ENCODE data around the gene RASAL2. TPM values are rescaled to one million over a fixed set of nuclear protein-coding genes. Genes with fewer than 3 reads are reported as not detected.

Gene RASAL2
- polyA plus RNA-seq, 1 experiment = 21.4 TPM

GRCh38 chr1:178450871-178451270, 357.0 kb downstream of the RASAL2 start:
- Histone ChIP-seq H3K27ac (ENCODE audit: low read depth, low read length) (no peak overlapping the region), H3K27me3 (ENCODE audit: control insufficient read depth, insufficient read depth, low read length) (no peaks in the 10 kb centered on the region), H3K4me3 (ENCODE audit: low read depth, low read length) (no peak overlapping the region), H3K9me3 (ENCODE audit: control insufficient read depth, insufficient read depth, low read length) (no peaks in the 10 kb centered on the region)
- TF ChIP-seq, protein P1, sequence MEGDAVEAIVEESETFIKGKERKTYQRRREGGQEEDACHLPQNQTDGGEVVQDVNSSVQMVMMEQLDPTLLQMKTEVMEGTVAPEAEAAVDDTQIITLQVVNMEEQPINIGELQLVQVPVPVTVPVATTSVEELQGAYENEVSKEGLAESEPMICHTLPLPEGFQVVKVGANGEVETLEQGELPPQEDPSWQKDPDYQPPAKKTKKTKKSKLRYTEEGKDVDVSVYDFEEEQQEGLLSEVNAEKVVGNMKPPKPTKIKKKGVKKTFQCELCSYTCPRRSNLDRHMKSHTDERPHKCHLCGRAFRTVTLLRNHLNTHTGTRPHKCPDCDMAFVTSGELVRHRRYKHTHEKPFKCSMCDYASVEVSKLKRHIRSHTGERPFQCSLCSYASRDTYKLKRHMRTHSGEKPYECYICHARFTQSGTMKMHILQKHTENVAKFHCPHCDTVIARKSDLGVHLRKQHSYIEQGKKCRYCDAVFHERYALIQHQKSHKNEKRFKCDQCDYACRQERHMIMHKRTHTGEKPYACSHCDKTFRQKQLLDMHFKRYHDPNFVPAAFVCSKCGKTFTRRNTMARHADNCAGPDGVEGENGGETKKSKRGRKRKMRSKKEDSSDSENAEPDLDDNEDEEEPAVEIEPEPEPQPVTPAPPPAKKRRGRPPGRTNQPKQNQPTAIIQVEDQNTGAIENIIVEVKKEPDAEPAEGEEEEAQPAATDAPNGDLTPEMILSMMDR (IDR thresholded peaks at IDR 0.05; ENCODE audit: low read depth, low read length) = no peak
- no peak for DNase-seq (ENCODE audit: low read depth, low spot score)
- ChIA-PET POLR2A (no interaction called here), CTCF (interaction anchor here (1.1 to 1.9 kb wide), 4 partner anchors 49 to 151 kb away, joined by 3 to 6 read pairs (median 4); no protein-coding TSS in a partner anchor)

DNA sequence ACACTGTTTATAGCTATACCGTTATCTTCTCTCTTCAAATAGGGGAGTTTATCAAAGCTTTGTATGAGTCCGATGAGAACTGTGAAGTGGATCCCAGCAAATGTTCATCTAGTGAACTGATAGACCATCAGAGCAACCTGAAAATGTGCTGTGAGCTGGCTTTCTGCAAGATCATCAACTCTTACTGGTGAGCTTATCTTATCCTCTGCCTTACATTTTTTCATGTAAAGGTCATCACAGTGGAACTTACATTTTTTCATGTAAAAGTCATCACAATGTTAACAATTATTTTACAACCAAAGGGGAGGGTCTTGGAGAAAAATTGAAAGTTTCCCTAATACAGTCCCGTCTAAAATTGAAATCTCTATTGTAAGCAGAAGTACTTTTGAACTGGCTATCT, 357.6 kb downstream of the RASAL2 start:
- TF ChIP-seq, protein P1 (IDR thresholded peaks at IDR 0.05; ENCODE audit: low read depth, low read length) = no peak
- ChIA-PET CTCF (interaction anchor here (1.1 to 1.9 kb wide), 4 partner anchors 49 to 152 kb away, joined by 3 to 6 read pairs (median 4); no protein-coding TSS in a partner anchor), POLR2A (no interaction called here)
- Histone ChIP-seq H3K9me3 (ENCODE audit: control insufficient read depth, insufficient read depth, low read length) (no peaks in the 10 kb centered on the region), H3K27me3 (ENCODE audit: control insufficient read depth, insufficient read depth, low read length) (no peaks in the 10 kb centered on the region), H3K27ac (ENCODE audit: low read depth, low read length) (no peak overlapping the region), H3K4me3 (ENCODE audit: low read depth, low read length) (no peak overlapping the region)
- DNase-seq (ENCODE audit: low read depth, low spot score) = peak; percentile 30

DNA sequence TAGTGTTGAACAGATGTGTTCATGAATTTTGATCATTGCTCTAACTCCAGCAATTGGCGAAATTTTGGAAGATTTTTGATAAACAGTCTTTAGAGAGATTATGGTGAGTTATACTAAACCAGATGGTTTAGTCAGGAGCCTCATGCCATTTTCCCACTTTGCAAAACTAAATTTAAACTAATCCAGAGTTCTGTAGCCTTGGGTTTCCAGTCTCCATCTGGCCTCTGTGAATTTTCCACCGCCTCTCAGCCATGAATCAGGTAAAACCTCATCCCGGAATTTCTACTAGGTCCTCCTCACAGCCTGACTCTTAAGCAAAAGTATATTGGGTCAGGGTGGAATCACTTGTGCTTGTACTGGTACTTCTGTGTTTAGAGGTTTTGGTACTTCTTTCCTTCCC, 358.1 kb downstream of the RASAL2 start:
- Histone ChIP-seq H3K9me3 (ENCODE audit: control insufficient read depth, insufficient read depth, low read length) (no peaks in the 10 kb centered on the region), H3K27ac (ENCODE audit: low read depth, low read length) (no peak overlapping the region), H3K4me3 (ENCODE audit: low read depth, low read length) (no peak overlapping the region), H3K27me3 (ENCODE audit: control insufficient read depth, insufficient read depth, low read length) (no peaks in the 10 kb centered on the region)
- DNase-seq (ENCODE audit: low read depth, low spot score) = no peak
- ChIA-PET POLR2A (no interaction called here), CTCF (interaction anchor here (1.1 to 1.4 kb wide), 3 partner anchors 48 to 152 kb away, joined by 3 to 4 read pairs (median 3); no protein-coding TSS in a partner anchor)
- TF ChIP-seq, protein P1 (IDR thresholded peaks at IDR 0.05; ENCODE audit: low read depth, low read length) = no peak

- TF ChIP-seq, protein P1 (IDR thresholded peaks at IDR 0.05; ENCODE audit: low read depth, low read length) = no peak
- CTCF ChIA-PET = no interaction called here
- no peak overlapping the region for H3K27ac ChIP-seq (ENCODE audit: low read depth, low read length)
- no peaks in the 10 kb centered on the region for H3K9me3 ChIP-seq (ENCODE audit: control insufficient read depth, insufficient read depth, low read length)
- H3K4me3 ChIP-seq (ENCODE audit: low read depth, low read length) = no peak overlapping the region
- POLR2A ChIA-PET = no interaction called here
- DNase-seq (ENCODE audit: low read depth, low spot score) = no peak
- no peaks in the 10 kb centered on the region for H3K27me3 ChIP-seq (ENCODE audit: control insufficient read depth, insufficient read depth, low read length)
These were observed 362.6 kb downstream of the RASAL2 start for GRCh38 chr1:178456472-178456871.

- TF ChIP-seq, protein P1 (IDR thresholded peaks at IDR 0.05; ENCODE audit: low read depth, low read length) = no peak
- H3K27me3 ChIP-seq (ENCODE audit: control insufficient read depth, insufficient read depth, low read length) = no peaks in the 10 kb centered on the region
- ChIA-PET CTCF (no interaction called here), POLR2A (no interaction called here)
- no peak overlapping the region for H3K4me3 ChIP-seq (ENCODE audit: low read depth, low read length)
- no peaks in the 10 kb centered on the region for H3K9me3 ChIP-seq (ENCODE audit: control insufficient read depth, insufficient read depth, low read length)
- no peak for DNase-seq (ENCODE audit: low read depth, low spot score)
- no peak overlapping the region for H3K27ac ChIP-seq (ENCODE audit: low read depth, low read length)
These were observed 363.7 kb downstream of the RASAL2 start for GRCh38 chr1:178457651-178458050.

Measured in AG04450 (cell line).